Measurements from ENCODE around the gene NME3.

- TF ChIP-seq ZNF274 (IDR thresholded peaks at IDR 0.05; ENCODE audit: low read depth, low read length), result no peak
- TF ChIP-seq YY1 (IDR thresholded peaks at IDR 0.05; ENCODE audit: insufficient read depth, insufficient read length), result no peak
- TF ChIP-seq SUZ12 (IDR thresholded peaks at IDR 0.05; ENCODE audit: extremely low read depth, insufficient read depth, insufficient read length), result no peak
Observed at GRCh38 chr16:1768061-1768766, 3.1 kb downstream of the NME3 start.

All from NT2/D1 (cell line).